HG03520 (cell line): Measurements from ENCODE around the gene NECTIN1.

Experiments used
- ATAC-seq: cut with Tn5 transposase; IDR thresholded peaks from one replicate; pipeline ENCODE4 v1.9.1; 2021; ENCODE audit warnings: mild to moderate bottlenecking, moderate library complexity; ENCODE audit not compliant: unreplicated experiment

Gene NECTIN1

DNA sequence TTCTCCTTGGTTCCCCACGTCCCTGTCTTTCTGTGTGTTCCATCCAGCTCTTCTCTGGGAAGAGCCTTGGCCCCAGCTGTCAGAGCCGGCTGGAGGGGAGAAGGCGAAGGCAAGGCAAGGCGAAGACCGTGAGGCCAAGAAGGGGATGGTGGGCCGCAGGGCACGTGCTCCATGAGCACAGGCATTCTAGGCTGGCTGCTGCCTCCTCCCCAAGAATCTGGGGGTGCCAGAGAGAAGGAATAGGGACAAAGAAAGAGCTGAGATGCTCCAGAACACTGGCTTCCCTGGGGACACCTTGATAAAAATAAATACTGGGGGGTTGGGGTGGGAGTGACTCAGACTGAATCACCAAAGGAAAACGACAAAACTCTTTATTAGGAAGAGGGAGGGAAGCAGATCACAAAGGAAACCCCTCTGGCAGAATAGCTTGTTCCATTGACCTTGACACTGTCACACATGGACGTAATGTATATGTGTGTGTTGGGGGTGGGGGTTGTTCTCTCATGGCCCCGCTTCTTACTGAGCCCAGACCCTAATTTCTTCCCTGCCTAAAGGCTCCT, 52.5 kb downstream of the NECTIN1 start:
- ATAC-seq, result no peak

DNA sequence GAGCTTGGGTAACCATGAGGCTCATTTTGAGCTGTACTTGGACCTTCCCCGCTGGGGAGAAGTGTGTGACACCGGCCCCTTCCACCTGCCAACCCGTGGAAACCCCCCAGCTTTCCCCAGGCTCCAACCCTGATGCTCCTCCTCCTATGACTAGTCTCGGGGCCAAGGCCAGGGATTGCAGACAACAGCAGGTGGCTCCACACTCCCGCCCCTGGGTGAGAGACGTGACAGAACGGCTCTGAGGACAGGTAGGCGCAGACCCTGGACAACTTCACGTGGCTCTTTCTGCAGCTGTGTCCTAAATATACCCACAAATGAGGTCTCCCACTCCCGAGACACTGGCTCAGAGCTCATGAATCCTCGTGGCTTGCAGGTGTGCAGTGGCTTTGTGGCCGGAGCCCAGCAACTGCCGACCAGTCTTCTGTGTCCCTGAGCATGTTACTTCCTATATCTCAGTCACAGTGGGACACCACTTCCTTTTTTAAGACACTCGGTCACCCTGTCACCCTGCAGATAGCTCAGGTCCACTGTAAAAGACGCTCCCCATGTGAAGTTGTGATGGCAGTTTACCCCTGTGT, 55.2 kb downstream of the NECTIN1 start:
- ATAC-seq, result peak; percentile 75

DNA sequence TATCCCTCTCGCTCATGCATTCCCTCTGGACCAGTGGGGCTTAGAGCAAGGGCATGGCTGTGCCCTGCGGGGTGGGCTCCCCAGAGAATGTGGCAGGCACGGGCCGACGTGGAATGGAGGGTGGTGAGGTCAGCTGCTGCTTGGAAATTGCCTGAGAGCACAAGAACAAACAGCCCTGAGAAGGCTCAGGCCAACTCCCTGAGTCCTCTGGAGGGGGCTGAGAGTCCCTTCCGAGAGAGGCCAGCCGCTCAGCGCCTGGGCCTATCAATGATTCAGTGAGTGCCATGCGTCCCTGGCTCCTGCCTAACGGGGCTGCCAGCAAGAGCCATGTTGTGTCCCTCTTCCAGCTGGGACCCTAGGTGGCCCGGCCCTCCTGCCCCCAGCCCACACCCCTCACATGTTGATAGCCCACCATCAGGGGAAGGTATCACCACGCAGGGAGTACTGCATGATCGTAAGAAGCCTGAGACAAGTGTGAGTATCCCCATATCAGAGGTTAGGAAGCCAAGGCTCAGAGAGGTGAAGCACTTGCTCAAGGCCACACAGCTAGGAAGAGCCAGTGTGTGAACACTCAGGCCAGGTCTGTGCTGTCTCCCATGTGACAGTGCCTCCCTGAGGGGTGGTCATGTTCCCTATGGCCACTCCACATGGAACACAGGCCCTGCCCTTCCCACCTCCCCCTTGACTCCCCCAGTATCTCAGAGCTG, 55.8 kb downstream of the NECTIN1 start:
- no peak for ATAC-seq

DNA sequence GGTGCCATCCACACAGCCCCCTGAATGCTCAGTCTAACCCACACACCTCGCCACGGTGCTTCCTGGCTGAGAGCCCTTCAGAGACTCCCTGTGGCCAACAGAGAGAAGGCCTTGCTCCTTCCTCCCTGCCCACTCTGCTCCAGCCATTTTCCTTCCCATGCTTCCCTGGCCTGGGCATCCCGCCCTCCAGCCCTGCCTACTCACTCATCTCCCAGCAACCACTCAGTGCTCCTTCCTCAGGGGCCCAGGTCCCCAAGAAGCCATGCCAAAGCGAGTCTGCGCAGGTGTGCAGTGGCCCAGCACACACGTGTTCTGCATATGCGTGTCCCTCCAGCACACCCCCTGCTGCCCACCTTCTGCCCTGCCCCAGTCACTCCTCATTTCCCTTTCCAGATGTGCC, 56.4 kb downstream of the NECTIN1 start:
- no peak for ATAC-seq

DNA sequence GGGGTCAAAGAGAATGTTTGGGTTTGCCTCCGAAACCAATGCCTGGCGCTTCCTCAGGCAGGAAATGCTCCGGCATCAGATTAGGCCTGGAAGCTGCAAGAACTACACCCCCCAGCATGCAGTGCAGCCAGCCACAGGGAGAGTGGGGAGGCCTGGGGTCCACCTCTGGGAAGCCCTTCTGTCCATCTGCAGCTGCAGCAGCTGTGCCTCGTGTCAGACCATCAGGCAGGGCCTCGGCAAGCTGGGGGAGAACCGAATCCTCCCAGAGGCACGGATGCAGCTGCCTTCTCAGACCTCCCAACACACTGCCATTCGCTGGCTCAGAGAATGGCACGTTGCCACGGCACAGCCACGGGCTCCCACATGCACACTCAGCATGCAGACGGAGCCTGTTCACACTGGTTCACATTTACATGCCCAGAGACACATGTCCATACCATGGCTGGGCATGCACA, 57.4 kb downstream of the NECTIN1 start:
- no peak for ATAC-seq

DNA sequence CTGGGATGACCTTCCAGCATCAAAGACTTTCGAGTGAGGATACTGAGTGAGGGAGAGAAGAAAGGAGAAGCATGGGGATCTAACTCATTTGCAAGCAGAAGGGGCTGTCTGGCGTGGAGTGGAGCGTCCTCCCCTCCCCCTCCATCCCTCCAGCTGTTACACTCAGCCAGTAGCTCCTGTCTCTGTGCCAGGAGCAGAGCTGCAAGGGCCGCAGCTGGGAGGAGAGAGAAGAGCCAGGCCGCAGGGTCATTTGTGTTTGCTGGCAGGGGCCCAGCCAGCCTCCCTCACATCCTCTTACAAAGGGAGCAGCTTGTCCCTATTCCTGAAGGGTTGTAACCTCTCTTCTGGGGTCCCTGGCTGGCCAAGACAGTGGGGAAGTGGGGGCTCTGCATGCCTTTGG, 57.9 kb downstream of the NECTIN1 start:
- ATAC-seq, result no peak

DNA sequence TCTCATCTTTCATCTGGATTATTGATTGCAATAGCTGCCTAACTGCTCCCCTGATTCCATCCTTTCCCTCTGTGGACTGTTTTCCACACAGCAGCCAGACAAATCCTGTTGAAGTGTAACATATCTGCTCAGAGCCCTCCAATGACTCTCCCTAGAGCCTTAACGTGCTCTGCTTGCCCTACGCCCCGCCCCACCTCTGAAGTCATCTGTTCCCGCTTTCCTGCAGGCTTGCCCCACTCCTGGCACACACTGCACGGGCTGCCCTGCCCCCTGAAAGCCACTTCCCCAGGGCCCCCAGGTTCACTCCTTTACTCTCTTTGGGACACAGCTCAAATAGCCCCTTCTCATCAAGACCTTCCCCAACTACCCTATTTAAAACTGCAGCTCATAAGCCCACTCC, 59.5 kb downstream of the NECTIN1 start:
- no peak for ATAC-seq

DNA sequence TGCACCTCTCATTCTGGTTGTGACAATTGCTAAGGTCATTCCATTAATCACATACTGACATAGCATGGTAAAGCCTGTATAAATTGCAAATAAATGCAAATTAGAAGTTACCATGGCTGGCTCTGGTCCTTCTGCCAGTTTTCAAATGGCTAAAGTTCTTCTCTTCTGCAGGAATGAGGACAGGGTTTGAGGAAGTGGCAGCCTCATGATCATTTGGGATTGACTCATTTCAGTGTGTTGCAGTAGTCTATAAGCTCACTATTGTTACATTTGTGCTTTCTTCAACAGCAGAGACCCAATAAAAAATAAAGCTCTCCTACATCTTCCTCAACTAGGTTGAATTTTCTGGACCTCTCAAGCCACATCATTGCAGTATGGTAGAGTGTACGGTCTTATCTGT, 60.3 kb downstream of the NECTIN1 start:
- ATAC-seq, result no peak

DNA sequence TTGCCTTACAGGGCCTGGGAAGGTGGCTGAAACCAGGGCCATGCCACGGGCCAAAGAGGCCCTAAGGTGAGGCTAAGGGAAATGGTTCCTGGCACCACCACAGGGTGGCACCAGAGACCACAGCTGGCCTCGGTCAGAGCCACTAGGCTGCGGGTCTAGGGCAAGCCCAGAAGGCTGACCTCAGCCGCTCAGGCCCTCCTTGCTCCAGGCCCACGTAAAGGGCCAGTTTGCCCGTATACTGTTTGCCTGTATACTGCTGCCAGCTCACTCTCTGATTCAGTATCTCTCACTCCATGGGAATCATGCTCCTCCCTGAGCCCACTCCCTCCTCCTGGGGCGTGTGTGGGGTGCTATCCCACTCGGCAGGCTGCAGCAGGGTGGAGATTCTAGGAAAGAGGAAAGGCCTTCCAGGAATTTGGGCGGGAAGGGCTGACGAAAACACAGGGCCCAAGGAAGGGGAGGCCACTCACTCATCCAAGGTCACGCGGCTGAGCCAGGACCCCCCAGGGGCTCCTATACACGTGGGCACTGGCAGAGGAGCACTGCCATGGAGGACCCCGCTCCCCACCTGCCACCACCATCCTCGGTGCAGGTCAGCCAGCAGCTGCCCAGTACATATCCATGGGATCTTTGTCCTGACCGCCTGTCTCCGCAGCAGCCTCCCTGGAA, 62.4 kb downstream of the NECTIN1 start:
- ATAC-seq, result peak; percentile 73

DNA sequence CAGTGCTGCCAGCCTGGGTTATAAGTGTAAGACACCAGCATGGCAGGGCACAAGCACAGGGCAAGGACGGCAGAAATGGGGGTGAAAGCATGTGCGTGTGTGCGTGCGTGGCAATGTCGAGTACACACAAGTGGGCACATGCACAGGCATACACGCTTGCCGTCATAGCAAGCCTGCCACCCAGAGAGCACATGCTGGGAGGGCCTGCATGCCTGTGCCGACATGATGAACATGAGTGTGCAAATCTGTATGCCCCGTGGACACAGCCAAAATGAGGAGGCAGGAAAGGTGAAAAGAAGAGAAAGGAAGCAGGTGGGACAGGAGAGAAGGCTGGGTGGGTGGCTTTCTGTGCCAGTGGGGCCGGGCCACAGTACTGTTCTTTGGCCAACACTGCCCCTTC, 62.9 kb downstream of the NECTIN1 start:
- ATAC-seq, result no peak

DNA sequence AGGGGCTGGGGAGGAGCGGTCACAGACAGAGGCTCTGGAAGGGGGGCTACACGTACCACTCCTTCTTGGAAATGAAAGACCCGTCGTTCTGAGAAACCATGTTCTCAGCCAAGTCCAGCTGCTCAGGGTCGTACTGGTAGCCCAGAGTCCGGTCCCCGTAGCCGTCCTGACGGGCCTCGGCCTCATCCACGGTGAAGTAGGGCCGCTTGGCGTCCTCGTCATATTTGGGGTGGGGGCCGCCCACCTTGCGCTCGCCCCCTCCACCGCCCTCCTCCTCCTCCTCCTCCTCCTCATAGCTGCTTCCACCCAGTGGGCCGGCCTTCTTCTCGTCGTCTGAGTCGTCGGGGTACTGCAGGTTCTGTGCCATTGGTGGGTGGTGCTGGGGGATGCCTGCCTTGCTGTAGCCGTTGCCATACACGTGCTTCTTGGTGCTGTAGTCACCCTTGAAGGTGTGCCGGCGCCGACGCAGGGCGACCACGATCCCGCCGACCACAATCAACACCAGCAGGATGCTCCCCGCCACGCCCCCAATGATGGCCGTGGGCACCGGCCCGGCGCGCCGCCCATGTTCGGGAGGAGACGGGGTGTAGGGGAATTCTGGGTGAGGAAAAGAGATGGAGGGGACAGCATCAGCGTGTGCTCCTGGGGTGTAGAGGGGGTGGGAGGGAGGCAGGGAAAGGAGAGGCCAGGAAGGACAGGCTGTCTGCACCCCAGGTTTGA, 64.1 kb downstream of the NECTIN1 start:
- ATAC-seq, result no peak

DNA sequence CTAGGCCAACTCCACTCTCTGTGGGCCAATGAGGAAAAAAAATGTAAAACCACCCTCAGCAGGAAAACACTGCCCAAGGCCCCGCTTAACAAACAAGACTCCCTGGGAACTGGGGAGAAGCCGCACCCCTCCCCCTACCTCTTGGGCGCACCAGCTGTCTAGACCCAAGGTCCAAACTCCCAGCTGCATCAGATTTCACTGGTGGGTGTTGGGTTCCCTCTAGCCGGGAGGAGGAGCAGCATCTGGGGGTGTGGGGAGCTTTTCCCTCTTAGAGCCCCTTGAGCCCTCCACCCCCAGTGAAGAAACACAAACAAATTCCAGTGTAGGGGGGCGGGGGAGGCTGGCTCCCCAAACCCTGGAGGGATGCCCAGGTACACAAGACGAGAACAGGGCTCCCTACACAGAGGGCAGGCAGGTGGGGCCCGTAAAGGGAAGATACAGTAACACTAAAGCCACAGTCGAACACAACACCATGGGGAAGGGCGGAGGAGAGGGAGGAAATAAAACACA, 64.9 kb downstream of the NECTIN1 start:
- no peak for ATAC-seq

DNA sequence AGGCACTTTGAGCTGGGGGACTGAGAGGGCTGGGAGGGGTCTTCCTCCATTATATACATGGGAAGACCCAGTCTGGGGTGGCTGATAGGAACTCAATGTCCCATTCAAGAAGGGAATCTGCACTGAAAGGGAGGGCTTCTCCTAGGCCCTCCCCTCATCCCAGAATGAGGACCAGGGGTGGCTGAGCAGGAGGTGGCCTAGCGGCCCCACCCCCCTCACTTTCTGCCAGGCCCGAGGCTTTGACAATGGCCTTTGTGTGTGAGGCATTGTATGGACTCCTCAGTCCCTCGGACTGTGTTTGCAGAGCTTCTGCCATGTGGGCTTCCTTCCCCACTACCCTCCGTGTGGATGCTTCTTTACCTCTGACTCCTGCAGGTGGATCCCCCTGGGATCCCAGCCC, 65.7 kb downstream of the NECTIN1 start:
- ATAC-seq, result no peak

DNA sequence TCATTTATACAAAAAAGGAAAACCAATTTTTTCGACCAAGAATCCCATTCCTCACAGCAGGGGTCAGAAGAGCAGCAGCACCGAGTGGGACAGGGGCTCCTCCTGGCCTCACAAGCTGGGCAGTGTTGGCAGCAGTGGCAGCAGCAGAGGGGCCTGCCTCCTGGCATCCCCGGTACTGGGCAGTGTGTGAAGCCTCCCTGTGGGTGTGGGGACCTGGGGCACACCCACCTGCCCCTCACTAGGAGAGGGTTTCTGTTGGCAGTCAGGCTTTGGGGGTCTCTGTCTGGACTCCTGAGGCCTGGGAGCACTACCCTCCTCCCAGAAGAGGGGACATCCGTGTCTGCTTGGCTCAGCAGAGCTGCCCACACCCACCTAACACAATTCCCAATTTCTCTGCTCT, 67.8 kb downstream of the NECTIN1 start:
- no peak for ATAC-seq

DNA sequence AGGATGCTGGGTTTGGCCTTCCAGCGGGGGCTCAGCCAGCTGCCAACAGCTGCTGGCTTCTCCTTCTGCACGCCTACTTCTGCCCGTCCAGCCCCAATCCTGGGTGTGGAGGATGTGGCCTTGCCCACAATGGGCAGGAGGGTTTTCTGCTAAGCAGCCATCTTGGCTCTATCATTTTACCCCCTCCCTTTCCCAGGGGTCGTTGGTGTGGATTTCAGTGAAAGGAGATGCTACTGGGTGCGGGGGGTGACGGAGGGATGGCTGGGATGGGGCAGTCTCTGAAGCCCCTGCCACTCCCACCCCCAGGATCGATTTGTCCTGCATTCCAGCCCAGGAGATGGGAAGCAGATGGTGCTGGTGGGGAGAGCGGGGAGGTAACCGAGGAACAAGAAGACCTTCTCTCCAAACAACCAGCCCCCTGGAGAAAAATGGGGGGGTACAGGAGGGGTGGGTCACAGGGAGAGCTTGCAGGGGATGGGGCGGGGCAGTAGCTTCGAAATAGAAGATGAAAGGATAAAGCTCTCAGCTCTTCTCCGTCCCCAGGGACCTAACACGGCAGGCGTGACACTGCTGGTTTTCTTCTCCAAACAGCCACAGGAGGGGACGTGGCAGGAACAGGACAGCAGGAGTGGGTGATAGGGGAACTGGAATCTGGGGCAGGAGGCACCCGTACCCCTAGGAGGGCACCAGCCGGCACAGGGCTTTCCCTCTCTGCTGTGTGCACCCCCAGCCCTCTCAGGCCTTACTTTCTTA, 68.9 kb downstream of the NECTIN1 start:
- no peak for ATAC-seq

DNA sequence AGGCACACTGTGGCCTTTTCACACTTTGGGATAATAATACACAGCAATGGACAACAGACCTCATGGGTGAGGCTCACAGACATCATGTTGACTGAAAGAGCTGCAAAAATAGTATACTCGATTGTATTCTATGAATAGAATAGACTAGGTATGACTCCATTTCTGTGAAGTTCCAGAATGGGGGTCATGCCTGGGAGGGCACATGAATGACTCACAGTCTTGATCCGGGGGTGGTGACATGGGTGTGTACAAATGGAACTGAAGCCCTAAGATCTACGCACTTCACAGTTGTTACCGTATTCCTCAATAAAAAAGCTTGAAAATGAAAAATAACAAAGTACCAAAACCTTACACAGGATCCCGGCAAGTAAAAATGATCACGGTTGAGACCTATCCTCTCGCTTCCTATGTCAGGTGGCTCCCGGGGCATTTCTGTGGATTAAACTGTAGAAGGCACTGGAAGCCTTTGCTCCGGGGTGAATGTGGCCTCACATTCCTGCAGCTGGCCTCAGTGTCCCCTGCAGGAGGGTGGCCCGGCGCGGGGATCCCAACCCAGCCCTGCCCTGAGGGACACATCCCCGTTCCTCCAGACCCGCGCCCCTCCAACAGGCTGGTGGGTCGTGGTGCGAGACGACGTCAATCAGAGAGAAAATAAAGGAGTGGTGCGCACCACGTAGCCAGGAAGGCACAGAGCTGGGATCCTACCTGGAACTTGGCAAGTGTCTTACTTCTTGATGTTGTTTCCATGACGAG, 75.9 kb downstream of the NECTIN1 start:
- ATAC-seq, result no peak

DNA sequence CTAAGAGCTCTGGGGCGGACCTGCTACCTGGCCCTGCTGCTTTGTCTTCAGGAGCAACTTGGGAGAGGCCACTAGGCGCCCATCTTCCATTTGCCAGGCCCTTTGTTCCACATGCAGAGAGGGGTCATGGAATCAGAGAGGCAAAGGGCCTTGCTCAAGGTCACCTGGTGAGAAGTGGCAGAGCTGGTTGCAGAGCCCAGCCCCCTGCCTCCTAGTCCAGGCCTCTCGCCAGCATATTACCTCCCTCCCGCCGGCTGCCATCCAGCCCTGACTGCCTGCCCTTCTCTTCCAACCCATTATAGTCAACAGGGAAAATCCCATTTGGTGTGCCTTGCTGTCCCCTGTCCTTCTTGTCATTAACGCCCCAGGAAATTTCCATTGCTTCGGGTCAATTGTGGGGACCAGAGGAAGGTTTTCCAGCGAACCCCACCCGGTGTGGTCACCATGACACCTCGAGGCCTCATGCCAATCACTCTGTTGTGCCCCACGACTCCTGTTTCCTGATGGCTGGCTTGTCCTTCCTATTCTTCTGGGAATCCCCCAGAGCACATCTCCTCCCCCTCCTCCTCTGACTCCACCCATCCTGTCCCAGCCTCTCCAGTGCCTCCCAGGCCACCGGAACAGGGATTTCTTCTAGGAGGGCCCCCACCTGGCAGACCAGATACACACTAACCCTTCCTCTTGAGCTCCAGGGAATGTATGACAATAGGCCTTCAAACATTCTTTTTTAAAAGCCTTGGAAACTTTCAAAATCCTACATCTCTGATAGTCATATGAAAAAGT, 77.0 kb downstream of the NECTIN1 start:
- no peak for ATAC-seq

DNA sequence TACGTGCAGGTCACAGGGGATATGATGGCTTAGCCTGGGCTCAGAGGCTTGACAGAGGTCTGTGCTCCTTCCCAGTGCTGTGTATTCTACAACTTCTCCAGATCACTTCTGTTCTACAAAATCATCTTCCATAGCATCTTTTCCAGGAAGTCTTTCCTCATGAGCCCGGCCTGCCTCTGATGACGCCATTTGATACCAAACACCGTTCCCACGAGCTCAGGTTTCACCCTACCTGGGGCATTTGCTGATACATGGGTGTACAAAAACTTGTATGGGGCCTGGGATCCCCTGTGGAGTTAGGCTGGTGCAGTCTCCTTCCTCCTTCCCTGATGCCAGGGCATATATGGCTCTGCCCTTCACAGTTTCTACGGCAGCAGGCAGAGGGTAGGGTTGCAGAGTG, 78.7 kb downstream of the NECTIN1 start:
- no peak for ATAC-seq

DNA sequence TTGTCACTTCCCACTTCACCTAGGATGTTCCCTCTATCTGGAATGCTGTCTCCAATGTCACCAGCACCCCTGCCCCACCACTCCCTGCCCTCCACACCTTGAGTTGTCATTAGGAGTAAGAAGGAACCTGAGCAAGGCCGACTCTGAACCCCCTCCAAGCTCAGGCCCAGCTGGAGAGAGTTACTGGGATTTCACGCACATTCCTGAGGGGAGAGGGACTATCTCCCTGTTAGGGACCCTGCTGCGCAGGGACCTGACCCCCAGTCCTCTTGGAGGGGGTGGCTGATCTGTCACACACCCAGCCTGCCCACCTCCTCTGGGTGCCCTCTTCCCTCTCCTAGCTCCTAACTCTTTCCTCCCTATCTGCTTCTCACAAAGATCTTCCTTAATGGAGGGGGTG, 81.7 kb downstream of the NECTIN1 start:
- no peak for ATAC-seq
